RWPE2 (cell line): ENCODE data around the gene C1QTNF8.

Experiments used
- ATAC-seq: fragments of 200-7000 bp; cut with Tn5 transposase; 3 replicates; pipeline ENCODE4 v1.9.1; 2021; ENCODE audit warnings: low read depth
- DNase-seq: peaks from one replicate; pipeline ENCODE4 v3.0.0-alpha.2; 2020; ENCODE audit warnings: low spot score
- H3K27ac ChIP-seq: fragments of 450-650 bp; 2 replicates; pipeline ENCODE4 v1.5.1; 2017; ENCODE audit warnings: mild to moderate bottlenecking; ENCODE audit not compliant: poor library complexity, severe bottlenecking
- H3K27me3 ChIP-seq: fragments of 250-450 bp; sonication (Bioruptor Pico); 2 replicates; pipeline ENCODE4 v1.5.1; 2021; ENCODE audit warnings: mild to moderate bottlenecking, moderate library complexity; ENCODE audit not compliant: insufficient read depth, poor library complexity, severe bottlenecking
- H3K36me3 ChIP-seq: fragments of 250-450 bp; sonication (Bioruptor Pico); 2 replicates; pipeline ENCODE4 v1.5.1; 2020; ENCODE audit warnings: low read depth, mild to moderate bottlenecking, moderate library complexity
- H3K4me1 ChIP-seq: fragments of 250-450 bp; sonication (Bioruptor Pico); 2 replicates; pipeline ENCODE4 v1.5.1; 2021; ENCODE audit warnings: mild to moderate bottlenecking, moderate library complexity; ENCODE audit not compliant: insufficient read depth, poor library complexity, severe bottlenecking
- H3K4me3 ChIP-seq: fragments of 250-450 bp; sonication (Bioruptor Pico); 2 replicates; pipeline ENCODE4 v1.5.1; 2021; ENCODE audit warnings: mild to moderate bottlenecking, moderate library complexity; ENCODE audit not compliant: severe bottlenecking
- H3K9me3 ChIP-seq: fragments of 250-450 bp; sonication (Bioruptor Pico); 2 replicates; pipeline ENCODE4 v1.5.1; 2021; ENCODE audit warnings: mild to moderate bottlenecking, moderate library complexity; ENCODE audit not compliant: severe bottlenecking
- TF ChIP-seq, protein P1 (sequence below): fragments of 450-650 bp; IDR thresholded peaks from one replicate; pipeline ENCODE4 v1.5.1; 2017; ENCODE audit warnings: mild to moderate bottlenecking, moderate library complexity; ENCODE audit not compliant: poor library complexity, severe bottlenecking

C1QTNF8 gene

DNA sequence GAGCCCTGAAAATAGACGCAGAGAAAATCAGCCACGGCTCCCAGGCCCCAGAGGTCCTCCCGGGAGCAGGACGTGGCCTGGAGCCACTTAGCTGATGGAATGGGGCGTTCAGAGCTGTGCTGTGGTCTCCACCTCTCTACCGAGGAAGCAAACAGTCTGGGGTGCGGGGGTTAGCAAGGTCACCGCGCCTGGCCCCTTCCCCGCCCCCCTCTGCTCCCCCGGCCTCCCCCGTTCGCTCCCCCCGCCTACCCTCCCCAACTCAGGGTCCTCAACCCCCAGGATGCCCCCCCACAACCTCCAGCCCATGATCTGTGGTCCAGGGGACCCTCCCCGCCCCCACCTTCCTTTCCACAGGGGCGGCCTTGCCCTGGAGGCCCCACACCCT is 20.6 kb upstream of the C1QTNF8 start:
- no peak overlapping the region for H3K4me3 ChIP-seq
- TF ChIP-seq, protein P1, sequence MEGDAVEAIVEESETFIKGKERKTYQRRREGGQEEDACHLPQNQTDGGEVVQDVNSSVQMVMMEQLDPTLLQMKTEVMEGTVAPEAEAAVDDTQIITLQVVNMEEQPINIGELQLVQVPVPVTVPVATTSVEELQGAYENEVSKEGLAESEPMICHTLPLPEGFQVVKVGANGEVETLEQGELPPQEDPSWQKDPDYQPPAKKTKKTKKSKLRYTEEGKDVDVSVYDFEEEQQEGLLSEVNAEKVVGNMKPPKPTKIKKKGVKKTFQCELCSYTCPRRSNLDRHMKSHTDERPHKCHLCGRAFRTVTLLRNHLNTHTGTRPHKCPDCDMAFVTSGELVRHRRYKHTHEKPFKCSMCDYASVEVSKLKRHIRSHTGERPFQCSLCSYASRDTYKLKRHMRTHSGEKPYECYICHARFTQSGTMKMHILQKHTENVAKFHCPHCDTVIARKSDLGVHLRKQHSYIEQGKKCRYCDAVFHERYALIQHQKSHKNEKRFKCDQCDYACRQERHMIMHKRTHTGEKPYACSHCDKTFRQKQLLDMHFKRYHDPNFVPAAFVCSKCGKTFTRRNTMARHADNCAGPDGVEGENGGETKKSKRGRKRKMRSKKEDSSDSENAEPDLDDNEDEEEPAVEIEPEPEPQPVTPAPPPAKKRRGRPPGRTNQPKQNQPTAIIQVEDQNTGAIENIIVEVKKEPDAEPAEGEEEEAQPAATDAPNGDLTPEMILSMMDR = no peak
- H3K27ac ChIP-seq = no peak overlapping the region
- H3K27me3 ChIP-seq = peaks cover 9% of the 10 kb centered on the region
- no peaks in the 10 kb centered on the region for H3K4me1 ChIP-seq
- no peaks in the 10 kb centered on the region for H3K36me3 ChIP-seq
- no peak for DNase-seq
- ATAC-seq = no peak
- no peaks in the 10 kb centered on the region for H3K9me3 ChIP-seq

DNA sequence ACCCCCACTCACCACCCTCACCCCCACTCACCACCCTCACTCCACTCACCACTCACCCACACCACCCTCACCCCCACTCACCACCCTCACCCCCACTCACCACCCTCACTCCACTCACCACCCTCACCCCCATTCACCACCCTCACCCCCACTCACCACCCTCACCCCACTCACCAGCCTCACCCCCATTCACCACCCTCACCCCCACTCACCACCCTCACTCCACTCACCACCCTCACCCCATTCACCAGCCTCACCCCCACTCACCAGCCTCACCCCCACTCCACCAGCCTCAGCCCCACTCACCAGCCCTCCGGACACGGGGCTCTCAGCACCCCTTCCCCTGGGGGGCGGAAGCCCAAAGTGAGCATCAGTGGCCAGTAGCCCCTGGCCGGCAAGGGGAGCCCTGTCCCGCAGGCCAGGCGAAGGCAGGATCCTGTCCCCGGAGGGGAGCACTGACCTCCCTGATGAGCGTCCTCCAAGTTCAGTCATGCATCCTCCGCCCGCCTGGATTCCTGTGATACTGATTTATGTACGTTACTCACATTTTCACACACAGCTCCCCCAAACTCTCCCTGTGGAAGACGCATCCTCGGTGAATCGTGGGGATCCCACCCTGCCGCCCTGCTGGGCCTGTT is 18.0 kb upstream of the C1QTNF8 start:
- no peaks in the 10 kb centered on the region for H3K36me3 ChIP-seq
- TF ChIP-seq, protein P1 = no peak
- peaks cover 25% of the 10 kb centered on the region for H3K27me3 ChIP-seq
- no peak overlapping the region for H3K4me3 ChIP-seq
- ATAC-seq = no peak
- DNase-seq = no peak
- H3K4me1 ChIP-seq = no peaks in the 10 kb centered on the region
- no peaks in the 10 kb centered on the region for H3K9me3 ChIP-seq
- no peak overlapping the region for H3K27ac ChIP-seq

DNA sequence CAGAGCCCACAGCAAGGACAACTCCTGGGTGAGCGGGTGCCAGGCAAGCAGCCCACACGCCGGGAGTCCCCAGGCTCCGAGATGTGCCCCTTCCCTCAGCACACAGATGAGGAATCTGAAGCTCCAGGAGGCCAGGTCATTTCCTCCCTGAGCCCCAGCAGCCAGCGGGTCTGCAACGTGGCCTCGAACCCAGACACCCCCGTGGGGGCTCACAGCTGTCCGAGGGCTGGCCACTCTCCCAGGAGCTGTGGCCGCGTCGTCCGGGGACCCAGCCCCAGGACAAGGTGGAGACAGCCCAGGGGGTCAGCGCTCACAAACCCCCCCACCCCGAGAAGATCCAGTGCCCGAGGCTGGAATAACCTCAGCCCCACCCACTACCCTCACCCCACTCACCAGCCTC is 17.4 kb upstream of the C1QTNF8 start:
- peaks cover 30% of the 10 kb centered on the region for H3K27me3 ChIP-seq
- TF ChIP-seq, protein P1 = no peak
- H3K4me3 ChIP-seq = no peak overlapping the region
- H3K36me3 ChIP-seq = no peaks in the 10 kb centered on the region
- no peak overlapping the region for H3K27ac ChIP-seq
- DNase-seq = no peak
- no peaks in the 10 kb centered on the region for H3K9me3 ChIP-seq
- no peak for ATAC-seq
- H3K4me1 ChIP-seq = no peaks in the 10 kb centered on the region

DNA sequence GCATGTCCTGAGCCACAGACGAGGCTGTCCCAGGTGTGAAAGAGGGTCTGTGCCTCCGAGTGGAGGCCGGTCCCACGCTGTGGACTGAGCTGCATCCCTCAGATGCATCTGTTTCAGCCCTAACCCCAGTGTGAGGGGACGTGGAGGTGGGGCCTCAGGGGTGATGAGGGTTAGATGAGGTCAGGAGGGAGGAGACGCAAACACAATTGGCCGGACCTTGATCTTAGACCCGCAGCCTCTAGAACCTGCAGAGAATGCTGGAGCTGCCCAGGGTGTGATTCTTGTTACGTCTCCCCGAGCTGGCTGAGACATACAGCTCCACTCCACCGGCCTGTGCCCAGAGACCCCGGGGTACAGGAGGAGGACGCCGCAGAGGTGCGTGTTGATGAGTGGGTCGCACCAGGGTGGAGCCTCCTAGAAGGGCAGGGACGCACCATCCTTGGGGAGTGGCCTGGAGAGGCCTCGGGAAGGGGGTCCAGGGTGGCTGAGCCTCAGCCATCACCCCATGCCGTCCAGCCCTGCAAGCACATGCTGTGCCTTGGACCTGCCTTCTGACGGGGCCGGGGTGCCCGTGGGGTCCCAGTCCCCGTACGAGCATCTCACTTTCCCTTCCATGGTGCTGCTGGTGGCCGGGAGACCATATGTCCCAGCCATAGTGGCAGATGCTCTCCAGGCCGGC is 16.6 kb upstream of the C1QTNF8 start:
- Histone ChIP-seq H3K36me3 (no peaks in the 10 kb centered on the region), H3K27me3 (peaks cover 38% of the 10 kb centered on the region), H3K9me3 (no peaks in the 10 kb centered on the region), H3K4me3 (no peak overlapping the region), H3K27ac (no peak overlapping the region), H3K4me1 (no peaks in the 10 kb centered on the region)
- DNase-seq = no peak
- TF ChIP-seq, protein P1 = no peak
- ATAC-seq = no peak

DNA sequence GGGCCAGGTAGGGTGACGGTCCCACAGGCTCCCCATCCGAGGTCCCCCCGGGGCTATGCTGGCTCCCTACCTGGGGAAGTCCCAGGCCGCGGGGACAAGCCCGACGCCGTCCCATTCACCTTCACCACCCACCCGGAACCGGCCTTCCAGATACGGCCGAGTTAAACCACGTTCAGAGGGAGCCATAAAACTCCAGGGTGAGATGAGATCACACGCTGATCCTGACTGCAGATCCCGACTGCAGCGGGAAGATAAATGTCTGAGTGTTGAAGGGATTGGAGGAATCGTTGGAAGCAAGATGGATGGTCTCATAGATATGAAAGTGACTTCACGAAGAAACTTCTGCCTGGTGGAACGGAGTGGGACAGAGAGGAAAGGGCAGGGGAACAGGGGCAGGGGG is 13.6 kb upstream of the C1QTNF8 start:
- Histone ChIP-seq H3K4me1 (no peaks in the 10 kb centered on the region), H3K27ac (no peak overlapping the region), H3K9me3 (no peaks in the 10 kb centered on the region), H3K36me3 (no peaks in the 10 kb centered on the region), H3K4me3 (no peak overlapping the region), H3K27me3 (peaks cover 50% of the 10 kb centered on the region)
- DNase-seq (no peak), ATAC-seq (no peak)
- TF ChIP-seq, protein P1 = no peak
